HFF-Myc (cell line): ENCODE data around the gene MEF2C.
"Not testable (repeated sequence)": the region's sequence is repeated elsewhere in the genome, so short reads cannot be mapped to it uniquely, and the experiment has no call there.

Experiments used
- DNase-seq: peaks from one replicate; pipeline ENCODE4 v3.0.0-alpha.2; 2011; ENCODE audit warnings: low read depth; ENCODE audit errors: extremely low read depth
- H3K4me3 ChIP-seq: replicated peaks from 2 replicates; pipeline ENCODE4 v1.5.1; 2011; ENCODE audit warnings: low read depth, mild to moderate bottlenecking, control low read depth, low read length
- TF ChIP-seq, protein P1 (sequence below): IDR thresholded peaks from 2 replicates; pipeline ENCODE4 v1.5.1; 2012; ENCODE audit warnings: mild to moderate bottlenecking, low read depth, low read length, control low read depth; ENCODE audit errors: missing control alignments

Gene MEF2C

DNA sequence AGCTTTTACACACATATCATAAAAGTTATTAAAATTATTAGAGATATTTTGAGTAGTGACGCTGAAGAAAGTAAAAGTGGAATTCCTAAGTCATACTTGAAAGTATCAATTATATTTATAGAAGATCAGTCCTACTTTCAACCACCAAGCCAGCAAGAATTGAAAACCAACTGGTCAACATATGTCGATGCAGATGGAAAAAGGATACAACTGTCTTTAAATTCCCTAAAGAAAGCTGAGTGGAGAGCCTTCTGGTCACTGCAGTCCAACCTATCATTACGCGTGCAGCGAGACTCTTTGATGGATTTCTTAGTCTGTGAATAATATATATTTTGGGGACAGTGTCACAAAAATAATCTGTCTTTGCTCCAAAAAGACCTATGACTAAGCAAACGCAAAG lies 15.3 kb downstream of the MEF2C start:
- TF ChIP-seq, protein P1, sequence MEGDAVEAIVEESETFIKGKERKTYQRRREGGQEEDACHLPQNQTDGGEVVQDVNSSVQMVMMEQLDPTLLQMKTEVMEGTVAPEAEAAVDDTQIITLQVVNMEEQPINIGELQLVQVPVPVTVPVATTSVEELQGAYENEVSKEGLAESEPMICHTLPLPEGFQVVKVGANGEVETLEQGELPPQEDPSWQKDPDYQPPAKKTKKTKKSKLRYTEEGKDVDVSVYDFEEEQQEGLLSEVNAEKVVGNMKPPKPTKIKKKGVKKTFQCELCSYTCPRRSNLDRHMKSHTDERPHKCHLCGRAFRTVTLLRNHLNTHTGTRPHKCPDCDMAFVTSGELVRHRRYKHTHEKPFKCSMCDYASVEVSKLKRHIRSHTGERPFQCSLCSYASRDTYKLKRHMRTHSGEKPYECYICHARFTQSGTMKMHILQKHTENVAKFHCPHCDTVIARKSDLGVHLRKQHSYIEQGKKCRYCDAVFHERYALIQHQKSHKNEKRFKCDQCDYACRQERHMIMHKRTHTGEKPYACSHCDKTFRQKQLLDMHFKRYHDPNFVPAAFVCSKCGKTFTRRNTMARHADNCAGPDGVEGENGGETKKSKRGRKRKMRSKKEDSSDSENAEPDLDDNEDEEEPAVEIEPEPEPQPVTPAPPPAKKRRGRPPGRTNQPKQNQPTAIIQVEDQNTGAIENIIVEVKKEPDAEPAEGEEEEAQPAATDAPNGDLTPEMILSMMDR = no peak
- H3K4me3 ChIP-seq = no peak overlapping the region
- no peak for DNase-seq

DNA sequence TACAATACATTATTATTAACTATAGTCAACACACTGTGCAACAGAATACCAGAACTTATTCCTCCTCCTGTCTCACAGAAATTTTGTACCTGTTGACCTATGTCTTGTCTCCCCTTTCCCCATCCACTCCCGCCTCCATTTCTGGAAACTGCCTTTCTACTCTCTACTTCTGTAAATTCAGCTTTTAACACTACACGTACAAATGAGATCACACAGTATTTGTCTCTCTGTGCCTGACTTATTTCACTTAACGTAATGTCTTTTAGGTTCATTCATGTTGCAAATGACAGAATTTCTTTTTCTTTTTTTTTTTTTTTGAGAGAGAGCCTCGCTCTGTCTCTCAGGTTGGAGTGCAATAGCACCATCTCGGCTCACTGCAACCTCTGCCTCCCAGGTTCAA lies 19.5 kb downstream of the MEF2C start:
- TF ChIP-seq, protein P1 = no peak
- H3K4me3 ChIP-seq = no peak overlapping the region
- DNase-seq = no peak

DNA sequence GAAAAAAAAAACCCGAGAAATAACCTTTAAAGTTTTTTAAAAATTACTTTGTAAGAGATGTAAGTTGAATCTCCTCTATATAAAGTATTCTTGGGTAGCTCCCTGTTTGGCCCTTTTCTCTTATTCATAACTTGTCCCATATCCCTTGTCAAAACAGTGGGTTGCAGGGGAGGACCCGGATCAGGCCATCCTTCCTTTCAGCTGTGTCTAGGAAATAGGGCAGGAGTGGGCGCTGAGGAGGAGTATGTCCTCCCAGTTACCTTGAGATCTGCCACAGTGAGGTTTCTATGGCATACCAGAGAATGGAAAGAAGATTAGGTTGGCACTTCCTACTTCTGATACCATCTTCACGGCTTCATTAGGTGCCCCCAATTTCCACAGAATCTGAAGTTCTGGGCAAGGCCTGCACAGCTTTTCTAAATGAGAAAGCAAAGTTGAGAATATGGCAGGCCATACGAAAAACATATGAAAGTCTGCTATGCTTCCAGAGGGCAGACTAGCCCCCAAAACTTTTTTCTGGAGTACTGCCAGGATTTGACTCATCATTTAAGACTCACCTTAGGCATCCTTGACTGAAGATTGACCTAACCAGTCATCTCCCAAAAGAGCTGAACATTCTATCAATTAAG lies 20.3 kb downstream of the MEF2C start:
- TF ChIP-seq, protein P1 = no peak
- no peak overlapping the region for H3K4me3 ChIP-seq
- no peak for DNase-seq

DNA sequence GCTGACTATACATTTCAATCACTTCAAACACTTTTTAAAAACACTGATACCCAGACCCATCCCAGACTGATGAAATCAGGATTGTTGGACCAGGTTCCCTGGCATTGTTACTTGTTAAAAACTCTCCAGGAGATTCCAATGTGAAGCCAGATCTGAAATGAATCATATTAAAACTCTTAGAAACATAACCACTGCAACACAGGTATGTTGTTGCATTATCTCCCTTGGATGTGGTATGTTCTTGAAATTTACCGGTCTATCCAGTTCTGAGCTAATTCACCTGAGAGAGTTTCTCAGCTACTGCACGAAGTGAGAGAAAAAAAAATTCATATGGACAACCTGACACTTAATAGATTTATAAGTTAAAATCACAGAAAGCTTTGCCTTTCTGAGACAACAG lies 21.8 kb downstream of the MEF2C start:
- no peak for DNase-seq
- no peak overlapping the region for H3K4me3 ChIP-seq
- TF ChIP-seq, protein P1 = no peak

DNA sequence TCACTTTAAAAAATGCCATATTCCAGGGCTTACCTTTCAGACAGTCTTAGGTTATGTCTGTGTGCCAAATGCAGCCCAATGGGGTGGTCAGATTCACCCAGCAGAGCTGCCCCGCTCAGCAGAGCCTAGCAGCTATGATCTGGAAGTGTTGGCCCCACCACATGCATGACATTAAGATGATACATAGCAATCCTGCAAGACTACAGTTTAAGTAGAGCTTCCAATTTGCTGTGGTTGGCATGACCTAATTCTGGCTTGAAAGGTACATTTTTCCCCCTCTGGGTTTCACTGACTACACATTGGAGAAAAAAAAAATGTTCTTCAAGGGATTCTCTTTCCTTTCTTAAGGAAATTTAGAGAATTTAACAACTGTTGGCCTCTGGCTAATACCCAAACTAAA lies 22.5 kb downstream of the MEF2C start:
- no peak overlapping the region for H3K4me3 ChIP-seq
- TF ChIP-seq, protein P1 = no peak
- no peak for DNase-seq

DNA sequence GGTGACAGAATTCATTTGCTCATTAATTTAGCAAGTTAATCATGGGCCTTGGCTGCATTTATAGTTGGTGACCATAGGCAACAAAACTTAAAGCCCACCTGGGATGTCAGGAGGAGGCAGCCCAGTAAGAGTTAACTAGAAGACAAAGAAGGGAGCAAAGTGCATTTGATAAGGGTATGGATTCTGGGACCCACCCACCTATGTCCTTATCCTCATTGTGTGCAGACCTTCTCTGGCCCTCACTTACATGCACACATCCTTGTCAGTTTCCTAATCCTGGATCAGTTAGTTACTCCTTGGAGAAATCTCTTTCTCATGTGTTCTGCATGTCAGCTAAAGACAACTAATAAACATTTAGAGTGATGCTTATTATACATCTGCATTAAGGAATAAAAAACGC lies 24.6 kb downstream of the MEF2C start:
- TF ChIP-seq, protein P1 = no peak
- H3K4me3 ChIP-seq = no peak overlapping the region
- no peak for DNase-seq

DNA sequence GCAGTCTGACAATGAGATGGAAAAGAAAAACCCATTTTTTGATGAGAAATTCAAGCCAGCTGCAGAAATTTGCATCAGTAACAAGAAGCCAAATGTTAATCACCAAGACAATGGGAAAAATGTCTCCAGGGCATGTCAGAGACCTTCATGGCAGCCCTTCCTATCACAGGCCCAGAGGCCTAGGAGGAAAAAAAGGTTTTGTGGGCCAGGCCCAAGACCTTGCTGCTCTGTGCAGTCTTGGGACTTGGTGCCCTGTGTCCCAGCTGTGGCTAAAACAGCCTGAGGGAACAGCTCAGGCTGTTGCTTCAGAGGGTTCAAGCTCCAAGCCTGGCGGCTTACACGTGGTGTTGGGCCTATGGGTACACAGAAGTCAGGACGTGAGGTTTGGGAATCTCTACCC lies 26.6 kb downstream of the MEF2C start:
- H3K4me3 ChIP-seq, DNase-seq: not testable (repeated sequence)
